SK-N-SH (cell line): ENCODE data around the gene RAVER1. TPM values are rescaled to one million over a fixed set of nuclear protein-coding genes. Genes with fewer than 3 reads are reported as not detected.

Source experiments
- CTCF ChIA-PET: fragments of 300-600, 350-600 bp; formaldehyde crosslinking; extraction: SDS; loops from one replicate; lab custom pipeline; 2021; lab: Yijun Ruan, JAX
- POLR2A ChIA-PET: fragments of 350-600 bp; sonication (Branson Sonifier 250); formaldehyde crosslinking; extraction: SDS; loops from one replicate; lab custom pipeline; 2020; ENCODE audit warnings: antibody characterized with exemption, inconsistent platforms; lab: Yijun Ruan, JAX
- DNase-seq: peaks from one replicate; pipeline ENCODE4 v3.0.0; 2012
- H2AFZ ChIP-seq: fragments of 200-600 bp; sonication (generic); 2 replicates; pipeline ENCODE4 v1.8.1; 2016; ENCODE audit warnings: antibody characterized with exemption, mild to moderate bottlenecking, low read depth
- H3F3A ChIP-seq: fragments of 200-600 bp; sonication (generic); replicated peaks from 2 replicates; pipeline ENCODE3; 2016; ENCODE audit warnings: antibody characterized with exemption, mild to moderate bottlenecking; ENCODE audit not compliant: insufficient read depth
- H3K27ac ChIP-seq, 2 experiments: fragments of 200-500 bp in 1 of 2; fragments of 200-600 bp in 1 of 2; sonication (Bioruptor generic) in 1 of 2; sonication (generic), shearing (Covaris generic) in 1 of 2; 2 replicates each; pipeline versions ENCODE4 v1.5.1 to v1.6.1; 2014 to 2016; ENCODE audit warnings: low read depth in 2 of 2, inconsistent platforms in 1 of 2, low read length in 1 of 2, mild to moderate bottlenecking in 1 of 2, mixed read lengths in 1 of 2
- H3K27me3 ChIP-seq: fragments of 200-600 bp; sonication (generic), shearing (Covaris generic); 2 replicates; pipeline ENCODE4 v1.6.1; 2016; ENCODE audit warnings: mixed run types; ENCODE audit not compliant: insufficient read depth
- H3K36me3 ChIP-seq, 2 experiments: fragments of 200-500 bp in 1 of 2; fragments of 200-600 bp in 1 of 2; sonication (Bioruptor generic) in 1 of 2; sonication (generic) in 1 of 2; replicated peaks in 1 of 2; 2 replicates each; pipeline versions ENCODE3 to v1.5.1; 2014 to 2016; ENCODE audit warnings: low read length in 1 of 2, mild to moderate bottlenecking in 1 of 2; ENCODE audit not compliant: insufficient read depth in 2 of 2, control insufficient read depth in 1 of 2
- H3K4me1 ChIP-seq, 2 experiments: fragments of 200-500 bp in 1 of 2; fragments of 200-600 bp in 1 of 2; sonication (Bioruptor generic) in 1 of 2; sonication (generic), shearing (Covaris generic) in 1 of 2; 2 replicates each; pipeline versions ENCODE4 v1.5.1 to v1.6.1; 2014 to 2016; ENCODE audit warnings: low read depth in 1 of 2, low read length in 1 of 2, mixed run types in 1 of 2; ENCODE audit not compliant: insufficient read depth in 2 of 2, control insufficient read depth in 1 of 2
- H3K4me2 ChIP-seq: fragments of 200-600 bp; sonication (generic), shearing (Covaris generic); 2 replicates; pipeline ENCODE4 v1.6.1; 2017; ENCODE audit warnings: mixed run types
- H3K4me3 ChIP-seq, 2 experiments: fragments of 200-500 bp in 1 of 2; fragments of 200-600 bp in 1 of 2; sonication (Bioruptor generic) in 1 of 2; sonication (generic), shearing (Covaris generic) in 1 of 2; 2 replicates each; pipeline versions ENCODE4 v1.5.1 to v1.8.1; 2014 to 2016; ENCODE audit warnings: low read depth in 2 of 2, inconsistent platforms in 1 of 2, low read length in 1 of 2, mild to moderate bottlenecking in 1 of 2, mixed read lengths in 1 of 2, moderate library complexity in 1 of 2
- H3K79me2 ChIP-seq: fragments of 200-600 bp; sonication (generic); 2 replicates; pipeline ENCODE4 v1.8.1; 2017; ENCODE audit warnings: mild to moderate bottlenecking; ENCODE audit not compliant: insufficient read depth
- H3K9ac ChIP-seq: fragments of 200-600 bp; sonication (generic); 2 replicates; pipeline ENCODE4 v1.6.1; 2017; ENCODE audit warnings: mixed run types
- H3K9me2 ChIP-seq: fragments of 200-600 bp; sonication (generic); 2 replicates; pipeline ENCODE4 v1.6.1; 2017; ENCODE audit warnings: mixed run types
- H3K9me3 ChIP-seq: fragments of 200-600 bp; sonication (generic); 2 replicates; pipeline ENCODE4 v1.6.1; 2017; ENCODE audit warnings: mixed run types, mild to moderate bottlenecking, moderate library complexity
- H4K20me1 ChIP-seq: fragments of 200-600 bp; sonication (generic); 2 replicates; pipeline ENCODE4 v1.6.1; 2017; ENCODE audit warnings: mild to moderate bottlenecking, mixed run types; ENCODE audit not compliant: insufficient read depth
- CHD2 ChIP-seq: fragments of 150-350 bp; IDR thresholded peaks from 2 replicates; pipeline ENCODE4 v1.6.1; 2018; ENCODE audit warnings: low read length; ENCODE audit not compliant: partially characterized antibody
- ELF1 ChIP-seq: IDR thresholded peaks from 2 replicates; pipeline ENCODE4 v1.4.0; 2012
- FOXJ3 ChIP-seq: sonication (generic); formaldehyde crosslinking; IDR thresholded peaks from 2 replicates; pipeline ENCODE4 v1.5.1; 2020; ENCODE audit warnings: mild to moderate bottlenecking, missing genetic modification reagents
- MEF2A ChIP-seq: IDR thresholded peaks from 2 replicates; pipeline ENCODE4 v1.4.0; 2012; ENCODE audit warnings: low read depth, borderline replicate concordance
- MXI1 ChIP-seq: IDR thresholded peaks from 2 replicates; pipeline ENCODE4 v1.6.1; 2012; ENCODE audit warnings: mild to moderate bottlenecking, low read depth, low read length, improper control_type of control experiment
- NFIC ChIP-seq: IDR thresholded peaks from 2 replicates; pipeline ENCODE4 v1.4.0; 2012; ENCODE audit warnings: borderline replicate concordance
- RCOR1 ChIP-seq: fragments of 150-350 bp; IDR thresholded peaks from 2 replicates; pipeline ENCODE4 v1.6.1; 2017; ENCODE audit warnings: antibody characterized with exemption, low read length
- REST ChIP-seq: IDR thresholded peaks from 2 replicates; pipeline ENCODE4 v1.6.1; 2012; ENCODE audit warnings: mild to moderate bottlenecking, low read depth, low read length, moderate library complexity
- RFX5 ChIP-seq: IDR thresholded peaks from 2 replicates; pipeline ENCODE4 v1.6.1; 2012; ENCODE audit warnings: mild to moderate bottlenecking, improper control_type of control experiment, low read length
- RXRA ChIP-seq: IDR thresholded peaks from 2 replicates; pipeline ENCODE4 v1.4.0; 2012; ENCODE audit warnings: low read depth, mild to moderate bottlenecking, borderline replicate concordance
- SIN3A ChIP-seq: IDR thresholded peaks from 2 replicates; pipeline ENCODE4 v1.6.1; 2012; ENCODE audit warnings: low read depth, mild to moderate bottlenecking, low read length, moderate library complexity, borderline replicate concordance
- TAF1 ChIP-seq: IDR thresholded peaks from 2 replicates; pipeline ENCODE4 v1.6.1; 2012; ENCODE audit warnings: low read depth, mild to moderate bottlenecking, low read length, moderate library complexity, borderline replicate concordance
- TEAD4 ChIP-seq: IDR thresholded peaks from 2 replicates; pipeline ENCODE4 v1.4.0; 2012; ENCODE audit warnings: mild to moderate bottlenecking, borderline replicate concordance; ENCODE audit not compliant: insufficient read depth
- WGBS: methylation state at CpG from one replicate; pipeline ENCODE4 v1.1.6; 2017; ENCODE audit warnings: low lambda C conversion rate; 5-methylcytosine and 5-hydroxymethylcytosine counted together
- polyA plus RNA-seq, 3 experiments: library from polyadenylated mRNA; depleted of rRNA; stranded (reverse); fragments of >200 nt; gene quantifications; 2 replicates each; pipeline ENCODE4 v1.2.3, GENCODE V29; 2012
- TF ChIP-seq, protein P1 (sequence below): fragments of 150-350 bp; IDR thresholded peaks from 2 replicates; pipeline ENCODE4 v1.6.1; 2017; ENCODE audit warnings: antibody characterized with exemption, low read length, low read depth, borderline replicate concordance
- TF ChIP-seq, protein P2 (sequence below): IDR thresholded peaks from 2 replicates; pipeline ENCODE4 v1.4.0; 2012; ENCODE audit warnings: low read depth

Gene RAVER1
- polyA plus RNA-seq, 1 of the 3 experiments (the other 2 are of a cell fraction), result 8.2 TPM

GRCh38 chr19:10278935-10279334, 54.4 kb downstream of the RAVER1 start (continued):
- TF ChIP-seq REST, result no peak

DNA sequence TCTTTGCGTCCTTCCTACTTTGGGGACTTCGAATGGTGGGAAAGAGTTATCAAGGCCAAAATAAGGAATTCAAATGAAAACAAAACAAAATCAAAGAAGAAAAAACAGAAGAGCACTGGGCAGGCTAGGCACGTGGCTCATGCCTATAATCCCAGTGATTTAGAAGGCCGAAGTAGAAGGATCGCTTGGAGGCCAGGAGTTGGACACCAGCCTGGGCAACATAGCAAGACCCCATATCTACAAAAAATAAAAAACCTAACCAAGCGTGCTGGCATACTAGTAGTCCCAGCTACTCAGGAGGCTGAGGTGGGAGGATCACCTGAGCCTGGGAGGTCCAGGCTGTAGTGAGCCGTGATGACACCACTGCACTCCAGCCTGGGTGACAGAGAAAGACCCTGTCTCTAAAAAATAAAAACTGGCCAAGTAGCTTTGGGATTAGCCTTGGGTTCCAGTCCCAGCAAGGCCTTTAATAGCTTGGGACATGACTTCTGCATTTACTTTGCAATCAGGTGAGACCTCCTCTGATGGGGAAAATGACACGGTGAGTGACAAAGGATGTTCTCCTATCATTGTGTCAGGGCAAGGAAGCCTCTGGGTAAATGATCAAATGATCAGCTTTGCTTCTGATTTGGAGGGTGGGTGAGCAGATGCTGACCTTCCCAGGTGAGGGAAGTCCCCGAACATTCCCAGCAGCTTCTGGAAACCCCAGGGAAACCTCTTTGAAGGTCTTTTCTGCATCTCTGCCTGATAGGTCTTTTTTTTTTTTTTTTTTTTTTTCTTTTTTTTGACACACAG, 55.3 kb downstream of the RAVER1 start:
- Histone ChIP-seq H3K9ac (no peak overlapping the region), H3K79me2 (no peaks in the 10 kb centered on the region), H3K4me2 (no peak overlapping the region), H3K9me3 (no peaks in the 10 kb centered on the region), H3K4me3 (no peak overlapping the region), H3K27me3 (no peaks in the 10 kb centered on the region)
- POLR2A ChIA-PET, result interaction anchor here (0.8 kb wide), 1 partner anchor 11 kb away, joined by 3 read pairs; the partner anchor contains the start of gene ICAM5
- CTCF ChIA-PET, result interaction anchor here (0.8 to 4.9 kb wide), 8 partner anchors 8 to 113 kb away, joined by 3 to 38 read pairs (median 5); partner anchors contain the start of genes ICAM1, ICAM5, RAVER1 and TYK2
- 88% methylated on average over 9 of the region's 9 CpGs for WGBS
- TF ChIP-seq TEAD4, result no peak
- no peak for TF ChIP-seq FOXJ3 (CRISPR knock-in tag)
- no peak for TF ChIP-seq NFIC
- TF ChIP-seq RFX5, result no peak
- no peak for TF ChIP-seq TAF1
- TF ChIP-seq, all 33 proteins: peak for 0
- H3K9me2 ChIP-seq, result no peaks in the 10 kb centered on the region
- no peak overlapping the region for H3K27ac ChIP-seq
- no peaks in the 10 kb centered on the region for H4K20me1 ChIP-seq
- H3F3A ChIP-seq, result peaks cover 5% of the 10 kb centered on the region
- H3K36me3 ChIP-seq, result no peaks in the 10 kb centered on the region
- no peaks in the 10 kb centered on the region for H3K4me1 ChIP-seq
- no peak overlapping the region for H2AFZ ChIP-seq
- no peak for DNase-seq

DNA sequence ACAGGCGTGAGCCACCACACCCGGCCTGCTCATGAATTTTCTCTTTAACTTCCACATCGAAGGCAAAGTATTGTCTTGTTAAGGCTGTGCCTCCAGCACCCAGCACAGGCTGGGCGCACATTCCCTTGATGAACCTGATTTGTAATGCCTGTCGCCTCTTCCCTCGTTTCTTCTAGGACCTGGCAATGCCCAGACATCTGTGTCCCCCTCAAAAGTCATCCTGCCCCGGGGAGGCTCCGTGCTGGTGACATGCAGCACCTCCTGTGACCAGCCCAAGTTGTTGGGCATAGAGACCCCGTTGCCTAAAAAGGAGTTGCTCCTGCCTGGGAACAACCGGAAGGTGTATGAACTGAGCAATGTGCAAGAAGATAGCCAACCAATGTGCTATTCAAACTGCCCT, 58.7 kb downstream of the RAVER1 start:
- CTCF ChIA-PET, result interaction anchor here (1.3 to 1.7 kb wide), 6 partner anchors 15 to 116 kb away, joined by 3 to 8 read pairs (median 6); partner anchors contain the start of gene ICAM5
- no peak for TF ChIP-seq MXI1
- no peak for TF ChIP-seq ELF1
- TF ChIP-seq, protein P1, sequence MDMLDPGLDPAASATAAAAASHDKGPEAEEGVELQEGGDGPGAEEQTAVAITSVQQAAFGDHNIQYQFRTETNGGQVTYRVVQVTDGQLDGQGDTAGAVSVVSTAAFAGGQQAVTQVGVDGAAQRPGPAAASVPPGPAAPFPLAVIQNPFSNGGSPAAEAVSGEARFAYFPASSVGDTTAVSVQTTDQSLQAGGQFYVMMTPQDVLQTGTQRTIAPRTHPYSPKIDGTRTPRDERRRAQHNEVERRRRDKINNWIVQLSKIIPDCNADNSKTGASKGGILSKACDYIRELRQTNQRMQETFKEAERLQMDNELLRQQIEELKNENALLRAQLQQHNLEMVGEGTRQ, result no peak
- TF ChIP-seq REST, result no peak
- TF ChIP-seq CHD2, result no peak
- TF ChIP-seq MEF2A, result no peak
- no peak for TF ChIP-seq RCOR1
- TF ChIP-seq RXRA, result no peak
- TF ChIP-seq, protein P2, sequence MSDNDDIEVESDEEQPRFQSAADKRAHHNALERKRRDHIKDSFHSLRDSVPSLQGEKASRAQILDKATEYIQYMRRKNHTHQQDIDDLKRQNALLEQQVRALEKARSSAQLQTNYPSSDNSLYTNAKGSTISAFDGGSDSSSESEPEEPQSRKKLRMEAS, result no peak
- TF ChIP-seq SIN3A, result no peak

More for the DNA sequence above, 58.7 kb downstream of the RAVER1 start:
- H3K36me3 ChIP-seq, result no peaks in the 10 kb centered on the region
- no peak overlapping the region for H3K4me3 ChIP-seq
- H3K27me3 ChIP-seq, result no peaks in the 10 kb centered on the region
- H3K27ac ChIP-seq, result no peak overlapping the region
- no peak for DNase-seq
- H3F3A ChIP-seq, result no peaks in the 10 kb centered on the region
- POLR2A ChIA-PET, result no interaction called here
- 63% methylated on average over 10 of the region's 10 CpGs for WGBS
- H2AFZ ChIP-seq, result no peak overlapping the region
- H3K9me3 ChIP-seq, result no peaks in the 10 kb centered on the region
- no peaks in the 10 kb centered on the region for H4K20me1 ChIP-seq
- peaks cover 0 to 4% of the 10 kb centered on the region in 2 experiments; a peak in 2 of 4 replicates for H3K4me1 ChIP-seq
- H3K9me2 ChIP-seq, result no peaks in the 10 kb centered on the region
- H3K79me2 ChIP-seq, result no peaks in the 10 kb centered on the region
- no peak overlapping the region for H3K9ac ChIP-seq
- no peak overlapping the region for H3K4me2 ChIP-seq
